ENCODE data around the gene ERG28. TPM values are rescaled to one million over a fixed set of nuclear protein-coding genes. Genes with fewer than 3 reads are reported as not detected.

ERG28 gene
- total and polyA plus RNA-seq, 2 experiments from 2014 or later = 6.6 to 21.4 TPM

DNA sequence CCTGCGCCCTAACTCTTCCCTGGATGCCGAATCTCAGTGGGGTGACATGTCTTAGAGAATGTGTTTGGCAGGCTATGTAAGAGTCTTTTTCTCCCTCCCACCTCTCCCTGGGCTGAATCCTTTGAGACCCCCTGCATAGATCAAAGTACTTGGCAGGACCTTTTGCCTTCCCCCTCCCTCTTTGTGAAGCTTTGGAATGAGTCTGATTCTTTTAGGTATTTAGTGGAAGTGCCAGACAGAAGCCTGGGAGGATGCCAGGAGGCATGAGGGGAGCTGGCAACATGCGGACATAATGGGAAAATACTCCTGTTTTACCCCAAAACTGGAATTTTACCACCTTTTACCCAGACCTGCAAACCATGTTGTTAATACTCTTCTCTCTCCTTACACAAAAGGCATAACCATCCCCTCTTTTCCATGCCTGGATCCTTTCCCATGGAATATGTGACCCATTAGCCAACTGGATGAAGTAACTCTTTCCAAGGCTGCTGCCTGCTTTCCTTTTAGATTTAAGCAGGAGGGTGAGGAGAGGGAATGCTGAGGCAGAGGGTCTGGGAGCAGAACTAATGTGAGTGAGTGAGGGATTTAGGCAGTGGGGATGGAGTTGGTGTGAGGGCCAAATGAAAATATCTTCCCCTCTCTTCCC is 42.1 kb upstream of the ERG28 start:
- H2AFZ ChIP-seq = no peak overlapping the region
- no peak overlapping the region for H3K27ac ChIP-seq
- no peaks in the 10 kb centered on the region for H4K20me1 ChIP-seq (ENCODE audit: insufficient read depth)
- H3K4me1 ChIP-seq (ENCODE audit: insufficient read depth) = peaks cover 7% of the 10 kb centered on the region; the same call in 1 of the 2 replicates
- no peak overlapping the region for H3K9ac ChIP-seq
- H3K4me2 ChIP-seq (ENCODE audit: unreplicated experiment) = no peak overlapping the region
- in situ Hi-C loops (cut with MboI) = loop anchor here (25.0 kb wide), 1 partner anchor 685 kb away; the partner anchor contains the start of gene ESRRB
- no peaks in the 10 kb centered on the region for H3K9me2 ChIP-seq (ENCODE audit: insufficient read depth)
- peaks cover 8% of the 10 kb centered on the region; the same call in 1 of the 2 replicates for H3K36me3 ChIP-seq (ENCODE audit: low read depth)
- H3F3A ChIP-seq (ENCODE audit: insufficient read depth) = peaks cover 11% of the 10 kb centered on the region; the same call in 1 of the 2 replicates
- no peak overlapping the region for H3K4me3 ChIP-seq
- DNase-seq = peak; percentile 33
- TF ChIP-seq EZH2phosphoT487 (IDR thresholded peaks at IDR 0.05; ENCODE audit: insufficient read depth, low read depth) (no peak), EZH2 (IDR thresholded peaks at IDR 0.05; ENCODE audit: insufficient read depth, poor library complexity, severe bottlenecking) (no peak)
- H3K79me2 ChIP-seq (ENCODE audit: insufficient read depth) = no peaks in the 10 kb centered on the region
- H3K27me3 ChIP-seq (replicated peaks; ENCODE audit: insufficient read depth) = no peaks in the 10 kb centered on the region
- 43 to 61% methylated on average over 3 of the region's 3 CpGs for WGBS, 2 experiments (ENCODE audit: low coverage in 1 of 2, low lambda C conversion rate in 2 of 2, missing lambda C conversion rate in 2 of 2)
- H3K9me3 ChIP-seq (ENCODE audit: low read depth) = no peaks in the 10 kb centered on the region

DNA sequence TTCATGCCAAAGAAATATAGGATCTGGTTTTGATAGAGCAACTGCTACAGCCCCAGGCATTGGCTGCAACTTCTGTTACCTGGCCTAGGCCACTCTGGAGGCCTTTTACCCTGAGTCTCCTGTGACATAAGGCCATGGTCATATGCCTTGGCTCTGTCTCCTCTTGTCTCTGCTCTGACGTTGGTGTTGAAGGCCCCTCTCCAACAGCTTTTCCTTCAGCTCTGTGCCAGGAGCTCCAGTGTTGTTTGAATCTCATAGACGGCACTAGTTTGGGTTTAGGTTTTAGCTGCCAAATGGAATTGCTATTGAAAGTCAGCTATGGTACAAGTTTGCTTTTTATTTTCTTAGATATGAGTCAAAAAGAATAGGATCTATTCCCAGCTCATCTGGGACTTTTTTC is 41.4 kb upstream of the ERG28 start:
- peaks cover 11% of the 10 kb centered on the region; the same call in 1 of the 2 replicates for H3F3A ChIP-seq (ENCODE audit: insufficient read depth)
- H3K36me3 ChIP-seq (ENCODE audit: low read depth) = peaks cover 8% of the 10 kb centered on the region; the same call in 1 of the 2 replicates
- peaks cover 7% of the 10 kb centered on the region; the same call in 1 of the 2 replicates for H3K4me1 ChIP-seq (ENCODE audit: insufficient read depth)
- peak; percentile 1 for DNase-seq
- H3K4me2 ChIP-seq (ENCODE audit: unreplicated experiment) = no peak overlapping the region
- no peak overlapping the region for H2AFZ ChIP-seq
- H3K9me3 ChIP-seq (ENCODE audit: low read depth) = no peaks in the 10 kb centered on the region
- no peak for TF ChIP-seq EZH2 (IDR thresholded peaks at IDR 0.05; ENCODE audit: insufficient read depth, poor library complexity, severe bottlenecking)
- H3K9me2 ChIP-seq (ENCODE audit: insufficient read depth) = no peaks in the 10 kb centered on the region
- in situ Hi-C loops (cut with MboI) = loop anchor here (25.0 kb wide), 1 partner anchor 685 kb away; the partner anchor contains the start of gene ESRRB
- H3K27me3 ChIP-seq (replicated peaks; ENCODE audit: insufficient read depth) = no peaks in the 10 kb centered on the region
- 36 to 39% methylated on average over 2 of the region's 2 CpGs for WGBS, 2 experiments (ENCODE audit: low coverage in 1 of 2, low lambda C conversion rate in 2 of 2, missing lambda C conversion rate in 2 of 2)
- H3K4me3 ChIP-seq = no peak overlapping the region
- no peak overlapping the region for H3K9ac ChIP-seq
- no peaks in the 10 kb centered on the region for H3K79me2 ChIP-seq (ENCODE audit: insufficient read depth)
- no peak overlapping the region for H3K27ac ChIP-seq
- no peaks in the 10 kb centered on the region for H4K20me1 ChIP-seq (ENCODE audit: insufficient read depth)

DNA sequence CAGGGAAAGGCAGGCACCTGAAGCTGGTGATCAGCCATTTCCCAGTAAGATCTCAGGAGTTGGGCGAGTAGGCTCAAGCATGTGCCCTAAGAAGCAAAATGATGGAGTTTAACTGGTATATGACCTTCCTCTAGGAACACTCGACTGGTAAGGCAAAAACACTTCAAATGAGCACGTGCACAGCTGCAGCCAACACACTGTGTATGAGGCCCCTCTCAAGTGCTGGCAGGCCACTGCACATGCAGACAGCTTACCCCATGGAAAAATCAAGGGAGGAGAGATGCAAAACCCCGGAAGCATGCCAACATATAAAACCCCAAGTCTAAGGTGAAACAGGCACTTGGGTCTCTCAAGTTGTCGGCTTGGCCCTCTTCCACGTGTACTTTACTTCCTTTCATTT is 39.6 kb upstream of the ERG28 start:
- Histone ChIP-seq H3K9ac (no peak overlapping the region), H3K4me2 (ENCODE audit: unreplicated experiment) (no peak overlapping the region), H3K36me3 (ENCODE audit: low read depth) (peaks cover 8% of the 10 kb centered on the region; the same call in 1 of the 2 replicates), H3K9me2 (ENCODE audit: insufficient read depth) (no peaks in the 10 kb centered on the region), H4K20me1 (ENCODE audit: insufficient read depth) (no peaks in the 10 kb centered on the region), H3K27me3 (replicated peaks; ENCODE audit: insufficient read depth) (no peaks in the 10 kb centered on the region), H3K4me3 (no peak overlapping the region), H2AFZ (no peak overlapping the region), H3K27ac (no peak overlapping the region), H3F3A (ENCODE audit: insufficient read depth) (peaks cover 11% of the 10 kb centered on the region; the same call in 1 of the 2 replicates), H3K9me3 (ENCODE audit: low read depth) (no peaks in the 10 kb centered on the region), H3K4me1 (ENCODE audit: insufficient read depth) (peaks cover 7% of the 10 kb centered on the region; the same call in 1 of the 2 replicates), H3K79me2 (ENCODE audit: insufficient read depth) (no peaks in the 10 kb centered on the region)
- no peak for DNase-seq
- 97 to 100% methylated on average over 6 of the region's 6 CpGs for WGBS, 2 experiments (ENCODE audit: low coverage in 1 of 2, low lambda C conversion rate in 2 of 2, missing lambda C conversion rate in 2 of 2)
- in situ Hi-C loops (cut with MboI) = loop anchor here (25.0 kb wide), 1 partner anchor 687 kb away; the partner anchor contains the start of gene ESRRB
- TF ChIP-seq EZH2phosphoT487 (IDR thresholded peaks at IDR 0.05; ENCODE audit: insufficient read depth, low read depth) (no peak), EZH2 (IDR thresholded peaks at IDR 0.05; ENCODE audit: insufficient read depth, poor library complexity, severe bottlenecking) (no peak)

DNA sequence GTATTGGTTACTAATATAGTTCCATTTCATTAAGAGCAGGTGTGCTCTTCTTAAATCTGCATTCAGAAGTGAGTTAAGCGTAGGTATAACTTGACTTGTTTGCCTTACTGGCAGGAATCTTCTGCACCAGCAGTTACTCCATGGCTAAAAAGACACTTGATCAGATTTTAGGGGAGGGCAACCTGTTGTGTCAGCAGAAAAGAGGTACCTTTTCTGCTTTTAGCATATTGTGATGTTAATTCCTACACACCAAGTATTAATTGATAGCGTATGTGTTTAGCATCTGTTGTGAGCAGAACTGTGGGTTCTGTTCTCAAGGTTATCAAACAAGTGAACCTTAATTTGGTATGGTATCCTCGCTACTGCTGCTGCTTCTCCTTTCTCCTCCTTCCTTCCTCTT is 38.7 kb upstream of the ERG28 start:
- TF ChIP-seq EZH2phosphoT487 (IDR thresholded peaks at IDR 0.05; ENCODE audit: insufficient read depth, low read depth) = no peak
- TF ChIP-seq EZH2 (IDR thresholded peaks at IDR 0.05; ENCODE audit: insufficient read depth, poor library complexity, severe bottlenecking) = no peak
- Histone ChIP-seq H3K4me3 (no peak overlapping the region), H3K4me2 (ENCODE audit: unreplicated experiment) (no peak overlapping the region), H3K36me3 (ENCODE audit: low read depth) (peaks cover 8% of the 10 kb centered on the region; the same call in 1 of the 2 replicates), H3K27ac (no peak overlapping the region), H3K9me3 (ENCODE audit: low read depth) (no peaks in the 10 kb centered on the region), H4K20me1 (ENCODE audit: insufficient read depth) (no peaks in the 10 kb centered on the region), H3K4me1 (ENCODE audit: insufficient read depth) (peaks cover 7% of the 10 kb centered on the region; the same call in 1 of the 2 replicates), H3K9me2 (ENCODE audit: insufficient read depth) (no peaks in the 10 kb centered on the region), H2AFZ (no peak overlapping the region), H3K9ac (no peak overlapping the region), H3F3A (ENCODE audit: insufficient read depth) (peaks cover 11% of the 10 kb centered on the region; the same call in 1 of the 2 replicates), H3K79me2 (ENCODE audit: insufficient read depth) (no peaks in the 10 kb centered on the region), H3K27me3 (replicated peaks; ENCODE audit: insufficient read depth) (no peaks in the 10 kb centered on the region)
- WGBS, 2 experiments (ENCODE audit: low coverage in 1 of 2, low lambda C conversion rate in 2 of 2, missing lambda C conversion rate in 2 of 2) = 92 to 99% methylated on average over 3 of the region's 3 CpGs
- DNase-seq = no peak
- in situ Hi-C loops (cut with MboI) = no loop called here
